Renal pelvis (tissue), 4 donors: ENCODE measurements around the gene TACR2. TPM values are rescaled to one million over a fixed set of nuclear protein-coding genes. Genes with fewer than 3 reads are reported as not detected.
"Not testable (repeated sequence)": the region's sequence is repeated elsewhere in the genome, so short reads cannot be mapped to it uniquely, and the experiment has no call there.

ENCODE experiments used
- DNase-seq: peaks from one replicate; pipeline ENCODE4 v3.0.0-alpha.2; 2013
- polyA plus RNA-seq, 3 donors: library from polyadenylated mRNA; unstranded; fragments of 120-200 nt; gene quantifications; one replicate each; pipeline ENCODE4 v1.2.1, GENCODE V29; 2013; ENCODE audit not compliant: insufficient read length in 3 of 3

Gene TACR2
- polyA plus RNA-seq, 3 donors, result 0.16 to 0.34 (median 0.29) TPM

- DNase-seq, result peak; percentile 85
These were observed 34.6 kb upstream of the TACR2 start, which contains the start of gene TSPAN15 for GRCh38 chr10:69451209-69451783. Gene TSPAN15 (plus strand): TSS chr10:69451465. CDS start chr10:69451595, 130 bp downstream.

- not testable (repeated sequence) for DNase-seq
These were observed 33.7 kb upstream of the TACR2 start for GRCh38 chr10:69450395-69450794.

DNA sequence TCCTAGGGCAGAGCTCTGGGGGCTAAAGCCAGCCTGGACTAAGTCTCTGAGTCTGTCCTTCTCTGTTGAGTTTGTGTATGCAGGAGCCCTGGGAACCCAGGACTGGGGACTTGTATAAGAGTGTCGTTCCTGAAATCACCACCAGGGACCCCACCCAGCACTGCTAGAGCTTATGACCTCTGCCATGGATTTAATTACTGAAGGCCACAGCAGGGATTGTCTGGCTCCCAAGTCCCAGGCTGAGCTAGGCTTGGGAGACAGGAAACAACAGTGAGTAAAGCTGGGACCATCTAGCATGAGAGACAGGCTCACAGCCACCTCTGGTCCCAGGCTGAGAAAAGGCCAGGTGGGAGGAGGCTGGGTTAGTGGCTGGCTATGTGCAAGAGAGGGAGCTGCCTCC lies 33.1 kb upstream of the TACR2 start:
- DNase-seq, result peak; percentile 42

GRCh38 chr10:69446650-69447151 lies 30.0 kb upstream of the TACR2 start:
- no peak for DNase-seq

DNA sequence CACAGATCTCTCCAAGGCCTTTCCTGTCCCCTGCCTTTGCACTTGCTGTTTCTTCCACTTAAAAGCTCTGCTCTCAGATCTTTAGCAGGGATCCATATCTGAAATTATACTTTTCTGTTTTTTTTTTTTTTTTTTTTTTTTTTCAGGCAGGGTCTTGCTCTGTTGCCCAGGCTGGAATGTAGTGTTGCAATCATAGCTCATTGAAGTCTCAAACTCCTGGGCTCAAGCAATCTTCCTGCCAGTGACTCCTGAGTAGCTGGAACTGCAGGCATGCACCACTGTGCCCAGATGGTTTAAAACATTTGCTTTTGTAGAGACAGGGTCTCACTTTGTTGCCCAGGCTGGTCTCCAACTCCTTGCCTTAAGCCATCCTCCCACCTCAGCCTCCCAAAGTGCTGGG lies 29.5 kb upstream of the TACR2 start:
- DNase-seq, result no peak

GRCh38 chr10:69445041-69445440 lies 28.3 kb upstream of the TACR2 start:
- no peak for DNase-seq

DNA sequence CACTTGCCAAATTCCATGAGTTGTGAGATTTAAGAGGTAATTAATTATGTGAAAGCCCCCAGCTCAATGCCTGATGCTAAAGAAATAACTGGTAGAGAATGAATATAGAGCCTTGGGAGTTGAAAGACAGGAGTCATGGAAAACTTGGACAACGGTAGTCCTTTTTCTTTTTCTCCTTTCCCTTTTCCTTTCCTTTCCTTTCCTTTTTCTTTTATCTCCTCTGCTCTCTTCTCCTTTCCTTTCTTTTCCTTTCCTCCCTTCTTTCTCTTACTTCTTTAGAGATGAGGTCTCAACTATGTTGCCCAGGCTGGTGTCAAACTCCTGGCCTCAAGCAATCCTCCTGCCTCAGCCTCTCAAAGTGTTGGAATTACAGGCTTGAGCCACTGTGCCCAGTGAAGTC lies 26.6 kb upstream of the TACR2 start:
- no peak for DNase-seq

- DNase-seq, result no peak
These were observed 23.2 kb upstream of the TACR2 start for GRCh38 chr10:69439813-69440506.

DNA sequence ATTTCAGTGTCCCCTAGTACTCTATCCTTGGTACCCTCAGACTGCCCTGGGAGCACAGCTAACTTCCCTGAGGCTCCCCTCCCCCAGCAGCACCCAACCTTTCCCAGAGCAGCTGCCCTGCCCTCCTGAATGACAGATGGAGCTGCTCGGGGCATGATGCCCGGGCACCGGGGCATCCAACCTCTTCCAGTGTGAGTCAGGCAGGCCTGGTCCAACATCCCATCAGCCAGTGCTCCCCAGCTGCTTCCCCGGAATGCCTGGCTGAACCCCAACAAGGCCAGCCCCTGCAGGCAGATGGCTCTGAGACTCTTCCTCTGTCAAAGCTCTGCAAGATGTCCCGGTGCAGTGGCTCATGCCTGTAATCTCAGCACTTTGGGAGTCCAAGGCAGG lies 22.6 kb upstream of the TACR2 start:
- DNase-seq, result no peak

GRCh38 chr10:69438536-69439349 lies 22.0 kb upstream of the TACR2 start:
- DNase-seq, result no peak

- DNase-seq, result no peak
These were observed 20.9 kb upstream of the TACR2 start for GRCh38 chr10:69437321-69438259.

GRCh38 chr10:69435966-69436520 lies 19.3 kb upstream of the TACR2 start:
- no peak for DNase-seq

DNA sequence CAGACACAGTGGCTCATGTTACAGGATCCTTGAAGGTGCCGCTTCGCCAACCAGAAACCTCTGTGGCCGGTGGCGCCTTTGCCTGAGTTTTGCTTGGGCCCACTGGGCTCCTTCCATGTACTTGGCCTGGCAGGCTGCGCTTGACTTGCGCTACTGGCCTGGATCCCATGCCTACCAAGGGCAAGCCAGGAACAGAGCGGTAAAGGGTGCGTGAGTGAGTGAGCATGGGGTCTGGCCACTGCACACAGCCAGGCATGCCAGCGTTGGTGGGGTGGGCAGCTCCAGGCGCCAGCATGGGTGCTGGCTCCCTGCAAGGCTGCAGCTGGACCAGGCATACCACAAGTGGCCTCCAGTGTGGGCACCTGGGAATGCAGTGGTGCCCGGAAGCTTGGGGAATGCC lies 18.2 kb upstream of the TACR2 start:
- DNase-seq, result no peak

- no peak for DNase-seq
These were observed 17.5 kb upstream of the TACR2 start for GRCh38 chr10:69434169-69434568.

DNA sequence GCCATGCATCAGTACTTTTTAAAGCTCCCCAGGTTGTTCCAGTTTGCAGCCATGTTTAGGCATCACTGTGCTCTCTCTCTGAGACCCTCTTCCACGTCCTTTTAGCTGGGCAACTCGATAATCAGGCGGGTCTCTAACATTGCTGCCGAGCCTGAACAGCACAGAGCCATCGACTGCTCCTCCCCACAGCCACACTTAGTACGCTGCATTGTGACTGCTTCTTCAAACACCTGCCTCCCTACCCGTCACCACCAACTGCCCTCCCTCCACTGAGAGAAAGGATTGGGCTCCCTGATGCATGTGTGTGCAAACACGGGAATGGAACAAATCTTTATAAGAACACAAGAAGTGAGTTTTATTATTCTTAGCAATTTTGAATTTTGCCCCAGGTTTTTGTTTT lies 11.4 kb upstream of the TACR2 start:
- no peak for DNase-seq

- DNase-seq, result no peak
These were observed 9.6 kb upstream of the TACR2 start for GRCh38 chr10:69426376-69426727.

- DNase-seq, result no peak
These were observed 9.0 kb upstream of the TACR2 start for GRCh38 chr10:69425511-69426298.

GRCh38 chr10:69425041-69425440 lies 8.3 kb upstream of the TACR2 start:
- DNase-seq, result no peak

DNA sequence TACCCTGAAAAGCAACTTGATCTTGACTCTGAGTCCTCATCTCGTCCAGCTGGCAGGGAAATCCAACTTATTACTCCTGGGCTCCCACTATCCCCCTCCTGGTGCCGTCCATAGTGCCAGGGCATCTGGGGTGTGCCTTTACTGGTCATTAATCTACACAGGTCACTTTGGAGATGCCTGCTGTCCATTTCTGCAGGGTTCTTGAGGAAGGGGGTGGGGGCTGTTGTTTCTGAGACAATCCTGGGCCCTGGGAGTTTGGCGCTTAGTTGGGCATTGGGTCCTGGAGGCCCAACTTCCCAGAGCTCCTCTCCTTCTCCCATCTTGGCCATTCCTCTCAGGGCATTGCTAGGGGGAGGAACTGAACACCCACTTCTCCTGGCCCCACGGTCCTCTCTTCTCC lies 6.0 kb upstream of the TACR2 start:
- no peak for DNase-seq

DNA sequence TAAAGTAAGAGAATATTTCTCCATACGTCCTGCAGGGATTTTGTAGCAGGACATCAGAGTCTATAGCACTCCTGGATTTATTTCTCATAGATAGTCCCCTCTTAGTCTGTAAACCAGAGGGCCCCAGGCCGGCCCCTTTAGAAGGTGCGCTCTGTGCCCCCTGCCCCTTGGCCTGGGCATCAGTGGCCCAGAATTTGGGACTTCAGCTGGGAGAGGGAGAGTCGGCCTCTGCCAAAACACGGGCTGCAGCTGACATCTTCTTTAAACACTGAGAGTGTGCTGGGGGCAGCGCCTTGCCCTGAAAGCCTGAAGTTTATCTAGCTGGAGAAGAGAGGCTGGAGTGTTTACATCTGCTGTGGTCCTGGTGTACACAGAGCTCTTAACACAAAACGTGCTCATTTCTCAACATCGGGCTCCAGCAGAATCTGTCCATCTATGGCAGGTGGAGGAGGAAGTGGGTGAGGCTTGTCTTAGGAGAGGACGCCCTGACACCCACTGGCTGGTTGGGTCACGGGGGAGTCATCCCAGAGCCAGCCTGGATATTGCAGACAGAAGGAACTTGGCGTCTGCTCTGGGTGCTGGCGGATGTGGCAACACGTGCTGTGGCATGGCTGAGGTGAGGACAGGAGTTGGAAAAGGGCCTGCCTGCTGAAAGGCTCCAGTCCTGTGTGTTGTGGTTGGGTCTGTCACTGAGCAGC lies 5.0 kb upstream of the TACR2 start:
- DNase-seq, result no peak
